ENCODE data around the gene MAP3K15. TPM values are rescaled to one million over a fixed set of nuclear protein-coding genes. Genes with fewer than 3 reads are reported as not detected.
"Not testable (repeated sequence)": the region's sequence is repeated elsewhere in the genome, so short reads cannot be mapped to it uniquely, and the experiment has no call there.

The MAP3K15 gene
- polyA plus RNA-seq, 1 donor (not counting 4 experiments of a cell fraction or from before 2014, with no cell fraction given) = 0.03 TPM

GRCh38 chrX:19479458-19479857 lies 35.9 kb downstream of the MAP3K15 start:
- Histone ChIP-seq H3K4me2 (ENCODE audit: control insufficient read depth, extremely low read depth, insufficient read depth, low read depth, low read length) (no peak overlapping the region), H4K20me1 (ENCODE audit: control insufficient read depth, extremely low read depth, insufficient read depth, low read length) (no peaks in the 10 kb centered on the region), H3K27ac (ENCODE audit: control insufficient read depth, insufficient read depth, low read length) (no peak overlapping the region), H3K9me1 (ENCODE audit: control insufficient read depth, extremely low read depth, insufficient read depth, low read length) (no peaks in the 10 kb centered on the region), H2AFZ (ENCODE audit: control insufficient read depth, low read length) (no peak overlapping the region), H3K27me3 (ENCODE audit: control insufficient read depth, extremely low read depth, insufficient read depth, low read length) (no peaks in the 10 kb centered on the region), H3K9ac (ENCODE audit: control insufficient read depth, extremely low read depth, insufficient read depth, low read length) (no peak overlapping the region), H3K4me3 (ENCODE audit: control insufficient read depth in 2 of 3, extremely low read depth in 1 of 3, insufficient read depth in 2 of 3, low read depth in 1 of 3, low read length in 3 of 3) (no peak overlapping the region), H3K9me3 (ENCODE audit: control insufficient read depth, low read depth, low read length) (no peaks in the 10 kb centered on the region), H3K36me3 (ENCODE audit: control insufficient read depth in 2 of 2, extremely low read depth in 1 of 2, insufficient read depth in 2 of 2, low read length in 2 of 2) (no peaks in the 10 kb centered on the region), H3K79me2 (ENCODE audit: control insufficient read depth, insufficient read depth, low read length) (no peaks in the 10 kb centered on the region), H3K4me1 (ENCODE audit: control insufficient read depth, extremely low read depth, insufficient read depth, low read length) (no peaks in the 10 kb centered on the region)
- DNase-seq (ENCODE audit: low read depth, low spot score) (no peak), FAIRE-seq (no peak)
- dilution Hi-C loops (cut with MboI; ENCODE audit: extremely low pct_ligation_motif_present, low sequenced_read_pairs) = no loop called here
- no peak for TF ChIP-seq EZH2 (IDR thresholded peaks at IDR 0.05; ENCODE audit: low read length)
- no peak for TF ChIP-seq CTCF (optimal IDR thresholded peaks at IDR 0.05 in 1 of 3, IDR thresholded peaks at IDR 0.05 in 1 of 3, conservative IDR thresholded peaks at IDR 0.05 in 1 of 3; ENCODE audit: extremely low read depth in 1 of 3, insufficient read depth in 2 of 3, low read length in 3 of 3)

- H3K27ac ChIP-seq (ENCODE audit: control insufficient read depth, insufficient read depth, low read length); H3K4me3 ChIP-seq (ENCODE audit: control insufficient read depth in 2 of 3, extremely low read depth in 1 of 3, insufficient read depth in 2 of 3, low read depth in 1 of 3, low read length in 3 of 3); H3K79me2 ChIP-seq (ENCODE audit: control insufficient read depth, insufficient read depth, low read length); DNase-seq (ENCODE audit: low read depth, low spot score); H4K20me1 ChIP-seq (ENCODE audit: control insufficient read depth, extremely low read depth, insufficient read depth, low read length); H3K9me3 ChIP-seq (ENCODE audit: control insufficient read depth, low read depth, low read length); H3K4me1 ChIP-seq (ENCODE audit: control insufficient read depth, extremely low read depth, insufficient read depth, low read length); FAIRE-seq; H3K9me1 ChIP-seq (ENCODE audit: control insufficient read depth, extremely low read depth, insufficient read depth, low read length); H3K9ac ChIP-seq (ENCODE audit: control insufficient read depth, extremely low read depth, insufficient read depth, low read length); H3K27me3 ChIP-seq (ENCODE audit: control insufficient read depth, extremely low read depth, insufficient read depth, low read length); H3K36me3 ChIP-seq (ENCODE audit: control insufficient read depth in 2 of 2, extremely low read depth in 1 of 2, insufficient read depth in 2 of 2, low read length in 2 of 2); H3K4me2 ChIP-seq (ENCODE audit: control insufficient read depth, extremely low read depth, insufficient read depth, low read depth, low read length); dilution Hi-C loops (cut with MboI; ENCODE audit: extremely low pct_ligation_motif_present, low sequenced_read_pairs); H2AFZ ChIP-seq (ENCODE audit: control insufficient read depth, low read length): not testable (repeated sequence)
Measured at GRCh38 chrX:19468383-19468782, 46.9 kb downstream of the MAP3K15 start.

GRCh38 chrX:19462879-19463278 lies 52.4 kb downstream of the MAP3K15 start:
- no peak overlapping the region for H3K9ac ChIP-seq (ENCODE audit: control insufficient read depth, extremely low read depth, insufficient read depth, low read length)
- dilution Hi-C loops (cut with MboI; ENCODE audit: extremely low pct_ligation_motif_present, low sequenced_read_pairs) = no loop called here
- no peak overlapping the region for H2AFZ ChIP-seq (ENCODE audit: control insufficient read depth, low read length)
- FAIRE-seq (no peak), DNase-seq (ENCODE audit: low read depth, low spot score) (no peak)
- H4K20me1 ChIP-seq (ENCODE audit: control insufficient read depth, extremely low read depth, insufficient read depth, low read length) = no peaks in the 10 kb centered on the region
- no peaks in the 10 kb centered on the region for H3K9me1 ChIP-seq (ENCODE audit: control insufficient read depth, extremely low read depth, insufficient read depth, low read length)
- H3K4me2 ChIP-seq (ENCODE audit: control insufficient read depth, extremely low read depth, insufficient read depth, low read depth, low read length) = no peak overlapping the region
- no peaks in the 10 kb centered on the region for H3K27me3 ChIP-seq (ENCODE audit: control insufficient read depth, extremely low read depth, insufficient read depth, low read length)
- no peaks in the 10 kb centered on the region for H3K36me3 ChIP-seq (ENCODE audit: control insufficient read depth in 2 of 2, extremely low read depth in 1 of 2, insufficient read depth in 2 of 2, low read length in 2 of 2)
- no peak overlapping the region for H3K27ac ChIP-seq (ENCODE audit: control insufficient read depth, insufficient read depth, low read length)
- H3K79me2 ChIP-seq (ENCODE audit: control insufficient read depth, insufficient read depth, low read length) = no peaks in the 10 kb centered on the region
- TF ChIP-seq CTCF (optimal IDR thresholded peaks at IDR 0.05 in 1 of 3, IDR thresholded peaks at IDR 0.05 in 1 of 3, conservative IDR thresholded peaks at IDR 0.05 in 1 of 3; ENCODE audit: extremely low read depth in 1 of 3, insufficient read depth in 2 of 3, low read length in 3 of 3) = no peak
- no peak for TF ChIP-seq EZH2 (IDR thresholded peaks at IDR 0.05; ENCODE audit: low read length)
- no peaks in the 10 kb centered on the region for H3K4me1 ChIP-seq (ENCODE audit: control insufficient read depth, extremely low read depth, insufficient read depth, low read length)
- no peaks in the 10 kb centered on the region for H3K9me3 ChIP-seq (ENCODE audit: control insufficient read depth, low read depth, low read length)
- H3K4me3 ChIP-seq (ENCODE audit: control insufficient read depth in 2 of 3, extremely low read depth in 1 of 3, insufficient read depth in 2 of 3, low read depth in 1 of 3, low read length in 3 of 3) = no peak overlapping the region

All from keratinocyte (primary cell).